HepG2 (cell line): ENCODE data around the gene MYCBP2. TPM values are rescaled to one million over a fixed set of nuclear protein-coding genes. Genes with fewer than 3 reads are reported as not detected.

Source experiments
- ATAC-seq: fragments of 200-7000 bp; cut with Tn5 transposase; 3 replicates; pipeline ENCODE4 v1.9.1; 2020; ENCODE audit warnings: mild to moderate bottlenecking, moderate library complexity
- BruUV-seq: library from RNA; stranded (reverse); fragments of 400-500 nt; replicated peaks from 2 replicates; lab custom pipeline; 2021; lab: Mats Ljungman, UMichigan
- CTCF ChIA-PET: fragments of 300-600 bp; formaldehyde crosslinking; extraction: SDS; loops from one replicate; lab custom pipeline; 2021; ENCODE audit warnings: low total read pairs, inconsistent platforms, low intra/inter-chr PET ratio; lab: Yijun Ruan, JAX
- POLR2A ChIA-PET: fragments of 350-600 bp; sonication (Branson Sonifier 250); formaldehyde crosslinking; loops from one replicate; lab custom pipeline; 2020; ENCODE audit warnings: antibody characterized with exemption, inconsistent platforms; lab: Yijun Ruan, JAX
- DNase-seq: peaks from one replicate; pipeline ENCODE4 v3.0.0-alpha.2; 2015; ENCODE audit warnings: low spot score
- FAIRE-seq: peaks from 3 replicates; lab custom pipeline; 2011; peaks lifted over from hg19 to GRCh38; lab: Jason Lieb, UNC
- H2AFZ ChIP-seq: one replicate; pipeline ENCODE4 v1.6.1; 2011; ENCODE audit warnings: low read length, inconsistent platforms
- H3K27ac ChIP-seq: fragments of 300-600 bp; 3 replicates; pipeline ENCODE4 v1.8.0; 2011; ENCODE audit warnings: mixed run types, mild to moderate bottlenecking, mixed read lengths, low read length, inconsistent platforms; ENCODE audit not compliant: insufficient read depth; ENCODE audit errors: extremely low read length
- H3K27me3 ChIP-seq, 2 experiments: fragments of 200-600 bp in 1 of 2; 2 replicates in 1 of 2; 3 replicates in 1 of 2; pipeline versions ENCODE4 v1.6.0 to v1.8.0; 2011; ENCODE audit warnings: low read length in 2 of 2, mild to moderate bottlenecking in 2 of 2, moderate library complexity in 2 of 2, inconsistent platforms in 1 of 2; ENCODE audit not compliant: insufficient read depth in 2 of 2, control insufficient read depth in 1 of 2
- H3K36me3 ChIP-seq, 2 experiments: fragments of 200-600 bp in 1 of 2; replicated peaks in 1 of 2; 2 replicates in 1 of 2; 3 replicates in 1 of 2; pipeline versions ENCODE4 v1.5.1 to v1.8.0; 2011; ENCODE audit warnings: low read length in 2 of 2, inconsistent platforms in 1 of 2; ENCODE audit not compliant: insufficient read depth in 2 of 2, control insufficient read depth in 1 of 2
- H3K4me1 ChIP-seq: 2 replicates; pipeline ENCODE4 v1.5.1; 2012; ENCODE audit warnings: low read length, inconsistent platforms; ENCODE audit not compliant: insufficient read depth
- H3K4me2 ChIP-seq: 2 replicates; pipeline ENCODE4 v1.6.0; 2011; ENCODE audit warnings: low read depth, low read length, inconsistent platforms
- H3K4me3 ChIP-seq, 3 experiments: fragments of 200-600 bp in 1 of 3; sonication (generic), shearing (Covaris generic) in 1 of 3; replicated peaks in 1 of 3; 2 replicates each; pipeline ENCODE4 v1.5.1; 2011 to 2016; ENCODE audit warnings: low read length in 3 of 3, inconsistent platforms in 2 of 3, low read depth in 2 of 3, mild to moderate bottlenecking in 2 of 3, control low read depth in 1 of 3, mixed read lengths in 1 of 3; ENCODE audit not compliant: insufficient read depth in 1 of 3
- H3K79me2 ChIP-seq: one replicate; pipeline ENCODE4 v1.6.1; 2011; ENCODE audit warnings: low read length, inconsistent platforms; ENCODE audit not compliant: insufficient read depth
- H3K9ac ChIP-seq: 2 replicates; pipeline ENCODE4 v1.6.0; 2011; ENCODE audit warnings: mild to moderate bottlenecking, low read depth, low read length, inconsistent platforms; ENCODE audit not compliant: insufficient read depth
- H3K9me3 ChIP-seq: 2 replicates; pipeline ENCODE4 v1.5.1; 2012; ENCODE audit warnings: mild to moderate bottlenecking, low read length
- H4K20me1 ChIP-seq: 2 replicates; pipeline ENCODE4 v1.6.0; 2011; ENCODE audit warnings: inconsistent platforms, mild to moderate bottlenecking, low read length, moderate library complexity; ENCODE audit not compliant: insufficient read depth
- AFF4 ChIP-seq: sonication (generic); formaldehyde crosslinking; IDR thresholded peaks from 2 replicates; pipeline ENCODE4 v1.4.0; 2020; ENCODE audit warnings: missing genetic modification reagents
- BCL3 ChIP-seq: sonication (generic); formaldehyde crosslinking; IDR thresholded peaks from 2 replicates; pipeline ENCODE4 v1.5.1; 2020; ENCODE audit warnings: mild to moderate bottlenecking, missing genetic modification reagents, moderate library complexity
- FOSL2 ChIP-seq: sonication (generic); formaldehyde crosslinking; IDR thresholded peaks from 2 replicates; pipeline ENCODE4 v1.4.0; 2020; ENCODE audit warnings: missing genetic modification reagents
- NFYC ChIP-seq: IDR thresholded peaks from 2 replicates; pipeline ENCODE4 v1.6.1; 2016; ENCODE audit warnings: missing genetic modification reagents, missing compliant biosample characterization
- SRSF1 ChIP-seq: fragments of 200-400 bp; formaldehyde crosslinking; optimal IDR thresholded peaks from 2 replicates; pipeline ENCODE3; 2017; ENCODE audit warnings: mild to moderate bottlenecking, low read depth, low read length, moderate library complexity
- SRY ChIP-seq: sonication (generic); formaldehyde crosslinking; IDR thresholded peaks from 2 replicates; pipeline ENCODE4 v1.8.0; 2022; ENCODE audit warnings: mild to moderate bottlenecking, missing genetic modification reagents
- ZKSCAN8 ChIP-seq: IDR thresholded peaks from 2 replicates; pipeline ENCODE4 v1.6.1; 2016; ENCODE audit warnings: borderline replicate concordance, missing genetic modification reagents, missing compliant biosample characterization
- ZNF800 ChIP-seq: sonication (generic); formaldehyde crosslinking; IDR thresholded peaks from 2 replicates; pipeline ENCODE4 v1.4.0; 2020; ENCODE audit warnings: missing genetic modification reagents
- ZNF850 ChIP-seq: sonication (generic); formaldehyde crosslinking; conservative IDR thresholded peaks from 2 replicates; pipeline ENCODE4 v1.9.0; 2021; ENCODE audit warnings: mild to moderate bottlenecking, missing genetic modification reagents
- WGBS: methylation state at CpG from one replicate; pipeline ENCODE4 v1.1.6; 2017; ENCODE audit warnings: low lambda C conversion rate; 5-methylcytosine and 5-hydroxymethylcytosine counted together
- in situ Hi-C: cut with HindIII; loops from 2 replicates; pipeline ENCODE4 v1.10.0; 2017; ENCODE audit warnings: low pct_unique_long_range_greater_than_20kb; ENCODE audit not compliant: extremely low pct_ligation_motif_present
- intact Hi-C: fragments of 100-400 bp; cut with micrococcal nuclease; formaldehyde crosslinking; loops from one replicate; pipeline ENCODE4 v1.10.0; 2022; ENCODE audit not compliant: unreplicated experiment
- polyA plus RNA-seq, 8 experiments: library from polyadenylated mRNA; depleted of rRNA in 3 of 8; stranded (reverse) in 7 of 8; unstranded in 1 of 8; fragments of >200 nt; fragmentation: Illumina TruSeq in 4 of 8; extraction: Trizol in 4 of 8; gene quantifications; 2 replicates each; pipeline versions ENCODE4 v1.2.1 to v1.2.3, GENCODE V29; 2011 to 2016; ENCODE audit warnings: low read depth in 4 of 8, missing spikeins in 1 of 8, mixed read lengths in 1 of 8; ENCODE audit not compliant: insufficient read depth in 1 of 8
- total RNA-seq, 5 experiments: library from RNA; depleted of rRNA; stranded (reverse); fragments of >200 nt; fragmentation: Illumina TruSeq; extraction: Trizol; gene quantifications; 2 replicates each; pipeline ENCODE4 v1.2.3, GENCODE V29; 2016; ENCODE audit warnings: low read depth in 1 of 5

Gene MYCBP2
- total and polyA plus RNA-seq, 2 of the 13 experiments (the other 11 are each of a cell fraction or from before 2014, with no cell fraction given) = 16.3 to 35.3 TPM

GRCh38 chr13:77001540-77001939 lies 325.4 kb downstream of the MYCBP2 start:
- no peak overlapping the region for H3K27ac ChIP-seq
- no peak overlapping the region for H3K9ac ChIP-seq
- ChIA-PET CTCF (interaction anchor here (2.0 kb wide), 1 partner anchor 21 kb away, joined by 10 read pairs; no protein-coding TSS in a partner anchor), POLR2A (interaction anchor here (1.2 to 1.4 kb wide), 2 partner anchors 9 to 25 kb away, joined by 3 to 7 read pairs; partner anchors contain the start of gene CLN5)
- DNase-seq (no peak), ATAC-seq (no peak), FAIRE-seq (no peak)
- in situ Hi-C loops = no loop called here
- no peaks in the 10 kb centered on the region for H3K9me3 ChIP-seq
- no peaks in the 10 kb centered on the region for H3K4me1 ChIP-seq
- H3K27me3 ChIP-seq = no peaks in the 10 kb centered on the region
- H2AFZ ChIP-seq = no peak overlapping the region
- intact Hi-C loops = no loop called here
- no peak overlapping the region for H3K4me2 ChIP-seq
- no peak overlapping the region for H3K4me3 ChIP-seq
- TF ChIP-seq ZKSCAN8 (CRISPR knock-in tag) = no peak
- TF ChIP-seq AFF4 (CRISPR knock-in tag) = no peak
- TF ChIP-seq ZNF850 (CRISPR knock-in tag) = no peak
- BruUV-seq = no TSS peak
- peaks cover 3 to 18% of the 10 kb centered on the region in 2 experiments for H3K36me3 ChIP-seq
- 81% methylated on average over 4 of the region's 4 CpGs for WGBS
- no peaks in the 10 kb centered on the region for H3K79me2 ChIP-seq
- H4K20me1 ChIP-seq = no peaks in the 10 kb centered on the region

- no peak for DNase-seq
- CTCF ChIA-PET = no interaction called here
- TF ChIP-seq NFYC (CRISPR knock-in tag) (no peak), BCL3 (CRISPR knock-in tag) (no peak), ZNF800 (no peak), SRY (CRISPR knock-in tag) (no peak), FOSL2 (CRISPR knock-in tag) (no peak), SRSF1 (no peak)
These were observed 326.4 kb downstream of the MYCBP2 start for GRCh38 chr13:77000475-77000874.

More at GRCh38 chr13:77000475-77000874, 326.4 kb downstream of the MYCBP2 start:
- Histone ChIP-seq H3K4me1 (no peaks in the 10 kb centered on the region), H4K20me1 (no peaks in the 10 kb centered on the region), H3K4me2 (no peak overlapping the region), H3K27me3 (no peaks in the 10 kb centered on the region), H3K9me3 (no peaks in the 10 kb centered on the region), H3K27ac (no peak overlapping the region), H3K79me2 (no peaks in the 10 kb centered on the region), H3K4me3 (no peak overlapping the region), H3K36me3 (peaks cover 3 to 19% of the 10 kb centered on the region in 2 experiments), H2AFZ (no peak overlapping the region), H3K9ac (no peak overlapping the region)
- 100% methylated on average over 1 of the region's 1 CpG for WGBS
- ATAC-seq (no peak), FAIRE-seq (no peak)
- in situ Hi-C loops (no loop called here), intact Hi-C loops (no loop called here)
- BruUV-seq = no TSS peak
- POLR2A ChIA-PET = no interaction called here
